HG03060 (cell line): ENCODE measurements around the gene TMEM270.
"Not testable (repeated sequence)": the region's sequence is repeated elsewhere in the genome, so short reads cannot be mapped to it uniquely, and the experiment has no call there.

Source experiments
- ATAC-seq: cut with Tn5 transposase; IDR thresholded peaks from one replicate; pipeline ENCODE4 v1.9.1; 2021; ENCODE audit warnings: low read depth, moderate number of reproducible peaks; ENCODE audit not compliant: unreplicated experiment

The TMEM270 gene

GRCh38 chr7:73831834-73832651 is 28.9 kb upstream of the TMEM270 start:
- ATAC-seq, result no peak

GRCh38 chr7:73832806-73833205 is 28.2 kb upstream of the TMEM270 start:
- ATAC-seq, result no peak

GRCh38 chr7:73833251-73833919 is 27.6 kb upstream of the TMEM270 start:
- no peak for ATAC-seq

GRCh38 chr7:73834626-73835191 is 26.2 kb upstream of the TMEM270 start:
- no peak for ATAC-seq

- not testable (repeated sequence) for ATAC-seq
Observed at GRCh38 chr7:73837167-73837566, 23.8 kb upstream of the TMEM270 start.

- ATAC-seq, result no peak
Observed at GRCh38 chr7:73838642-73839041, 22.3 kb upstream of the TMEM270 start.

GRCh38 chr7:73839290-73839689 is 21.7 kb upstream of the TMEM270 start:
- ATAC-seq, result no peak

- ATAC-seq, result no peak
Observed at GRCh38 chr7:73839743-73840714, 20.9 kb upstream of the TMEM270 start.

GRCh38 chr7:73840715-73841379 is 20.1 kb upstream of the TMEM270 start:
- ATAC-seq, result no peak

- no peak for ATAC-seq
Observed at GRCh38 chr7:73841689-73842066, 19.3 kb upstream of the TMEM270 start.

- peak; percentile 60 for ATAC-seq
Observed at GRCh38 chr7:73842067-73842976, 18.6 kb upstream of the TMEM270 start, which contains the start of gene METTL27. Gene METTL27 (minus strand): TSS chr7:73842516. CDS start chr7:73842140, 376 bp downstream.

- ATAC-seq, result no peak
Observed at GRCh38 chr7:73844131-73844547, 16.8 kb upstream of the TMEM270 start.

- ATAC-seq, result no peak
Observed at GRCh38 chr7:73844848-73845460, 16.0 kb upstream of the TMEM270 start.

- ATAC-seq, result not testable (repeated sequence)
Observed at GRCh38 chr7:73845701-73846195, 15.2 kb upstream of the TMEM270 start.

GRCh38 chr7:73847941-73848723 is 12.8 kb upstream of the TMEM270 start:
- ATAC-seq, result no peak

- no peak for ATAC-seq
Observed at GRCh38 chr7:73850781-73851207, 10.2 kb upstream of the TMEM270 start.
